DND-41 (cell line): Measurements from ENCODE around the gene MACROD2.

Source experiments
- CTCF ChIP-seq: IDR thresholded peaks from 2 replicates; pipeline ENCODE4 v1.5.1; 2012; ENCODE audit warnings: borderline replicate concordance, low read length, moderate library complexity, mild to moderate bottlenecking; ENCODE audit not compliant: poor library complexity, severe bottlenecking; ENCODE audit errors: extremely low read depth
- EZH2 ChIP-seq: IDR thresholded peaks from 3 replicates; pipeline ENCODE4 v1.6.1; 2012; ENCODE audit warnings: borderline replicate concordance, low read depth, mild to moderate bottlenecking, moderate library complexity, low read length, inconsistent platforms; ENCODE audit not compliant: severe bottlenecking

- no peak for TF ChIP-seq CTCF
- TF ChIP-seq EZH2, result no peak
Observed at GRCh38 chr20:14853079-14853478, 857.8 kb downstream of the MACROD2 start.
